Measurements from ENCODE around the gene NDUFAF8. TPM values are rescaled to one million over a fixed set of nuclear protein-coding genes. Genes with fewer than 3 reads are reported as not detected.
"Not testable (repeated sequence)": the region's sequence is repeated elsewhere in the genome, so short reads cannot be mapped to it uniquely, and the experiment has no call there.

Gene NDUFAF8
- total RNA-seq, 4 donors from 2014 or later = 22.0 to 67.0 (median 34.3) TPM

- Histone ChIP-seq H3K9me3 (no peaks in the 10 kb centered on the region), H3K4me3 (peak within 1 kb of the TSS; percentile 51 to 82 (median 68)), H3K27me3 (no peaks in the 10 kb centered on the region), H3K36me3 (peaks cover 0 to 15% (median 0%) of the 10 kb centered on the region in 3 donors), H3K27ac (peak within 1 kb of the TSS; percentile 35 to 71 (median 61)), H3K4me1 (peaks cover 17 to 26% (median 22%) of the 10 kb centered on the region in 3 donors)
- 2 to 5% methylated on average over 28 to 33 of the region's 79 CpGs for WGBS, 2 donors
- no peak for TF ChIP-seq CTCF (IDR thresholded peaks at IDR 0.05)
- TF ChIP-seq POLR2A (IDR thresholded peaks at IDR 0.05) = peak in 1 of 4 donors; percentile 18
- intact Hi-C loops (cut with DNase I) = no loop called here
- DNase-seq = peak; percentile 95
Measured at GRCh38 chr17:81222906-81223761, 16.0 kb upstream of the NDUFAF8 start, which contains the start of gene CEP131. Gene CEP131, minus strand, starts transcription at chr17:81222965. Its CDS starts 2,909 bp downstream, at chr17:81220056.

GRCh38 chr17:81223762-81224130 is 15.4 kb upstream of the NDUFAF8 start:
- H3K27ac ChIP-seq = peak overlapping the region; percentile 28 to 69 (median 41)
- H3K4me3 ChIP-seq = peak overlapping the region; percentile 18 to 82 (median 64)

GRCh38 chr17:81227630-81228029 is 11.5 kb upstream of the NDUFAF8 start:
- H3K27ac ChIP-seq; H3K9me3 ChIP-seq; DNase-seq; H3K4me3 ChIP-seq; H3K27me3 ChIP-seq; intact Hi-C loops (cut with DNase I): not testable (repeated sequence)
- H3K4me1 ChIP-seq = peaks cover 6 to 15% (median 7%) of the 10 kb centered on the region in 3 donors
- 66% methylated on average over 2 of the region's 2 CpGs for WGBS, 2 donors
- peaks cover 16 to 45% (median 22%) of the 10 kb centered on the region in 3 donors for H3K36me3 ChIP-seq

More at GRCh38 chr17:81223762-81224130, 15.4 kb upstream of the NDUFAF8 start:
- peaks cover 0 to 17% (median 0%) of the 10 kb centered on the region in 3 donors for H3K36me3 ChIP-seq
- TF ChIP-seq CTCF (IDR thresholded peaks at IDR 0.05) = no peak
- no peak for TF ChIP-seq POLR2A (IDR thresholded peaks at IDR 0.05)
- peaks cover 17 to 26% (median 22%) of the 10 kb centered on the region in 3 donors for H3K4me1 ChIP-seq
- 45 to 56% methylated on average over 11 of the region's 11 CpGs for WGBS, 2 donors
- no peaks in the 10 kb centered on the region for H3K27me3 ChIP-seq
- DNase-seq = no peak
- no peaks in the 10 kb centered on the region for H3K9me3 ChIP-seq
- intact Hi-C loops (cut with DNase I) = no loop called here

- no peak for DNase-seq
- no peak overlapping the region for H3K4me3 ChIP-seq
- no peaks in the 10 kb centered on the region for H3K27me3 ChIP-seq
- H3K27ac ChIP-seq = no peak overlapping the region
- H3K9me3 ChIP-seq = no peaks in the 10 kb centered on the region
- peaks cover 5 to 10% (median 5%) of the 10 kb centered on the region in 3 donors for H3K4me1 ChIP-seq
- 61 to 74% methylated on average over 6 to 7 of the region's 9 CpGs for WGBS, 2 donors
- intact Hi-C loops (cut with DNase I) = no loop called here
- TF ChIP-seq CTCF (IDR thresholded peaks at IDR 0.05) = no peak
- peaks cover 21 to 53% (median 28%) of the 10 kb centered on the region in 3 donors for H3K36me3 ChIP-seq
Measured at GRCh38 chr17:81228420-81228819, 10.7 kb upstream of the NDUFAF8 start.

GRCh38 chr17:81228834-81229665 is 10.1 kb upstream of the NDUFAF8 start:
- no peak for DNase-seq
- H3K36me3 ChIP-seq = peaks cover 23 to 59% (median 28%) of the 10 kb centered on the region in 3 donors
- TF ChIP-seq CTCF (IDR thresholded peaks at IDR 0.05) (no peak), POLR2A (IDR thresholded peaks at IDR 0.05) (no peak)
- intact Hi-C loops (cut with DNase I) = no loop called here
- no peaks in the 10 kb centered on the region for H3K27me3 ChIP-seq
- 73 to 96% methylated on average over 3 to 13 of the region's 32 CpGs for WGBS, 2 donors
- no peak overlapping the region for H3K4me3 ChIP-seq
- H3K9me3 ChIP-seq = no peaks in the 10 kb centered on the region
- peaks cover 0 to 5% (median 0%) of the 10 kb centered on the region in 3 donors for H3K4me1 ChIP-seq
- no peak overlapping the region for H3K27ac ChIP-seq

All from esophagus squamous epithelium (tissue), 5 donors.